NCI-H526 treated with DMSO at 0.1 percent for 48 hours (cell line): ENCODE results near the gene TPP1.

Experiments
- DNase-seq: peaks from one replicate; lab custom pipeline; 2025; lab: John Stamatoyannopoulos, UW

The TPP1 gene

DNA sequence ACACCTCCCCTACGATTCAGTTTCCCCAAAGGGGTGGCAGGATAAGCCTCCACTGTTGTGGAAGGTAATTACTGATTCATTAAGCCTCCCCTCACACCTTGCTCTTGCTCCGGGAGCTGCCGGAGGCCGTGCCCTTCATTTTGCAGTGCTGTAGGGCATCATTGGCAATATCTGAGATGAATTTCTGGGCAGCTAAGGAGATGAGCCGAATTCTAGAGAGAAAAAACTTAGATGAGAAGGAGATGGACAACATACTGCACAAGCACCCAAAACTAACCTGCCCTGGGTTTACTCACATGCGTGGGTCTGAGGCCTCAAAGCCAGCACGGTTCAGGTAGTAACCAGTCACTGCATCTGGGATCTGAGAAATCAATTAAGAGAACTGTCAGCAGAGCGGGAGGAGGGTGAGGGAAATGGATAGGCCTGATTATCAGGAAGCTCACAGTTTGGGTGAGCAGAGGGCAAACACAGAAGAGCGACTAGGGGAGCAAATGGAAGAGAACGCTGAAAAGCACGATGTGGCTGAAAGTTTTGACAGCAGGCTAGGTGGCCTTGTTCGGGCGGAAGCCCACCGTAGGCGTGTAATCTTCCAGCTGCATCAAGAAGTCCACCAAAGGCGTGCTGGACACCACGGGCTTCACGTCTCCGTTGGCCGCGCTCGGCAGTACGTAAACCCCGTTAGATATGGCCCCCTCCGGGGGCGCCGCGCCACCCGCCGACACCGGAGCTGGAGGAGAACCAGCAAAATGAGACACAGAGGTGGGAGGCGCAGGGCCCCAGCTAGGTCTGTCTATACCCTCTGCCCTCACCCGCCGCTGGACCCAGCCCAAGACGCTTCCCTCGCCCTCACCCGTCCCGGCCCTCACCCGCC lies 7.9 kb downstream of the TPP1 start:
- no peak for DNase-seq

DNA sequence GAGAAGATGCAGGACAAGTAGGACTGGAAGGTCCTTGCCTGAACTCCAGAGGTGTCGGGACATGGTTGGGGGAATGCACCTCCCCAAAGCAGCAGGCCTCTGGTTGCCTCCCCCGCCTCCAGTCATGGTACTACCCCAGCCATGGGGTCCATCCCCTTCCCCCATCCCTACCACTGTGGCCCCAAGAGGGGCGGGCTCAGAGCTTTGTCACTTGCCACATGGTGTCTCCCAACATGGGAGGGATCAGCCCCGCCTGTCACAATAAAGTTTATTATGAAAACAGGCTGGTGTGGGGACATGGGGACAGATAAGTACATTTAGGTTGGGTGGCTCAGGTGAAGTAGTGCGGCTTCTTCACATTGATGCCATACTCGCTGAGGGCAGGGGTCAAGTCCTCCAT lies 8.6 kb downstream of the TPP1 start:
- no peak for DNase-seq

DNA sequence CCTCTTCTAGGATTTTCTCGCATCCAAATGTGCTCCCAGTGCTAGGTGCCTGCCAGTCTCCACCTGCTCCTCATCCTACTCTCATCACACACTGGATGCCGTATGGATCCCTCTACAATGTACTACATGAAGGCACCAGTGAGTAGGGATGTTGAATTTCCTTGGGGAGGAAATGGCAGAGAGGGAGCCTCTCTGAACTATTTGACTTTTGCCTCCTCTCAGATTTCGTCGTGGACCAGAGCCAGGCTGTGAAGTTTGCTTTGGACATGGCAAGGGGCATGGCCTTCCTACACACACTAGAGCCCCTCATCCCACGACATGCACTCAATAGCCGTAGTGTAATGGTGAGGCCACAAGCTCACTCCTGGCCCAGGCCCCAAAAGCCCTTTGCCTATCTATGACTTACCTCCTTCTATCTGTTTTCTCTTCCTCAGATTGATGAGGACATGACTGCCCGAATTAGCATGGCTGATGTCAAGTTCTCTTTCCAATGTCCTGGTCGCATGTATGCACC lies 9.7 kb downstream of the TPP1 start:
- DNase-seq, result no peak

DNA sequence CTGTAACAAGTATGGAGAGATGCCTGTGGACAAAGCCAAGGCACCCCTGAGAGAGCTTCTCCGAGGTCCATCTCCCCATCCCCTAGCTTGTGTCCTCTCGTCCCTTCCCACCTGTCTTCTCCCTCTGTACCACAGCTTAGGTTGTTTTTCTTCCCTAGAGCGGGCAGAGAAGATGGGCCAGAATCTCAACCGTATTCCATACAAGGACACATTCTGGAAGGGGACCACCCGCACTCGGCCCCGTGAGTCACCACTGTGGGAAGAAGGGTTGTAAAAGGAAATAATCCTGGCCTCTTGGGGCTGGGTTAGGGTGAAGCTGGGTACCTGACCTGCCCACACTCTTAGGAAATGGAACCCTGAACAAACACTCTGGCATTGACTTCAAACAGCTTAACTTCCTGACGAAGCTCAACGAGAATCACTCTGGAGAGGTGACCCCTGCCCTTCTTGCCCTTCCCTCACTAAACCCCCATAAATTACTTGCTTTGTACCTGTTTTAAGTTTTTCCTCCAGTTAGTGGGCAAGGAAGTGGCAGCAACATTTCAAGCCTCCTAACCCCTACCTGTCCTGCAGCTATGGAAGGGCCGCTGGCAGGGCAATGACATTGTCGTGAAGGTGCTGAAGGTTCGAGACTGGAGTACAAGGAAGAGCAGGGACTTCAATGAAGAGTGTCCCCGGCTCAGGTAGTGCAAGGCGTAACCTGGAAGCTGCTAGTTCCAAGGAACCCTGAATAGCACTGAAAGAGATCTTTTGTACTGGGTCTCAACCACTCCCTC lies 10.3 kb downstream of the TPP1 start:
- no peak for DNase-seq

DNA sequence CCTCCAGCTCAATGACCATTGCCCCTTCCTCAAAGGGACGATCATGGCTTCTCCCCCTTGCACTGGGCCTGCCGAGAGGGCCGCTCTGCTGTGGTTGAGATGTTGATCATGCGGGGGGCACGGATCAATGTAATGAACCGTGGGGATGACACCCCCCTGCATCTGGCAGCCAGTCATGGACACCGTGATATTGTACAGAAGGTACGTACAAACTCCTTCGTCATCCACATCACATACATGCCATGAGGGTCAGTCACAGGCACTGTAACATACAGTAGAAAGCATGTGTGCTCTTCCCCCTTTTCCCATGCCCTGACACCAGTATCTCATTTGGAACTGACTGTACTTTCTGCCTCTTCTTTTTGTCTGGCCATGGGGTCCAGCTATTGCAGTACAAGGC lies 11.2 kb downstream of the TPP1 start:
- no peak for DNase-seq

DNA sequence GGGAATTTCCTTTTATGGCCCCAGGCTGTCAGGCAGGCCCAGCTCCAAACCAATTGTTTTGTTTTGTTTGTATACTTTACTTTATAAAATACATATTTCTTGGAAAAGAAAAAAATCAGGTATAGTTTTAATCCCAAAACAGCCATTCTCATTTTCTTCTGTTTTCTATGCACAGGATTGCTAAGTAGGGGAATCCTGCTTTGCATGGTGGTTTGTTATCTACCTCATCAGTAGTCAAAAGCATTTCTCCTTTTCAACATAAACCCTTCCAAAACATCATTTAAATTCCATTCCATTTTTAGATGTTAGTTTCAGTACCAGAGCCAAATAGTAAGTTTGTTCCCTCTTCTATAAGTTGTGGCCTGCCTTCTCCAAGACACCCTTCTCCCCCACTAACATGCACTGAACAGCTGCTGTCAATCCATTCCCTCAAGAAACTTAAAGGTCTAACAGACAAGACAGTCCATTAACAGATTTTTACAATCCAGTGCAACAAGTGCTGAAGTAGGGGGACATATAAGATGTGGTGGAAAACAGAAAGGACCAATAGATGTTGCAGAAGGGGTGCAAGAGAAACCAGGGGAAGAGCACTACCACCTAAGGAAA lies 11.9 kb downstream of the TPP1 start:
- DNase-seq, result no peak

DNA sequence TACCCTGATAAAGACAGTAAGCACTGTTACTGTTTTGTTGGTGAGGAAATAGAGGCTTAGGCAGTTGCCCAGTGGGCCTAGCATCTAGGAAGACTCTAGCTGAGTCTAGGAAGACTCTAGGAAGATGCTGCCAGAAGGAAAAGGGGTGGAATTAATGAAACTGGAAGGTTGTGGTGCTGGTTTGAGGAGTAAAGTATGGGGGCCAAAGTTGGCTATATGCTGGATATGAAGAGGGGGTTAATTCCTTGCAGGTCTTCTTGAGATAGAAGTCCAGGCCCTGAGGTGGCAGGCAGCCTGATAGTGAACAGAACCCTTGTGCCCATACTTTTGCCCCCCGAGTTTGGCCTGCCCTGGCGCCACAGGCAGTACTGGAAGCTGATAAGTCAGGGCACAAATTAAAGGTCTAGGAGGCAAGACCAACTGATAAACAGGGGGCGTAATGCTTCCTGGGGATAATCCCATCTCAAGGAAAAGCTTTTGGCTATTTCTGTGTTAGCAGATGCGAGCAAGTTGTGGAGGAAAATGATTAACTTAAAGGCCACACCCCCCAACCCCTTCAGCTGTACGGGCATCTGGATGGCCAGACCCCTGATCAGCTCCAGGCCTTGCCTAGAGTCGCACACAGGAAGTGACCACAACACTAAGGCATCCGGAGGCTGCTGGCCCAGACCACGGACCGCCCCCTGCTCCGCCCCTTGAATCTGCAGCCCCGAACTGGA lies 12.6 kb downstream of the TPP1 start:
- peak; percentile 31 for DNase-seq

DNA sequence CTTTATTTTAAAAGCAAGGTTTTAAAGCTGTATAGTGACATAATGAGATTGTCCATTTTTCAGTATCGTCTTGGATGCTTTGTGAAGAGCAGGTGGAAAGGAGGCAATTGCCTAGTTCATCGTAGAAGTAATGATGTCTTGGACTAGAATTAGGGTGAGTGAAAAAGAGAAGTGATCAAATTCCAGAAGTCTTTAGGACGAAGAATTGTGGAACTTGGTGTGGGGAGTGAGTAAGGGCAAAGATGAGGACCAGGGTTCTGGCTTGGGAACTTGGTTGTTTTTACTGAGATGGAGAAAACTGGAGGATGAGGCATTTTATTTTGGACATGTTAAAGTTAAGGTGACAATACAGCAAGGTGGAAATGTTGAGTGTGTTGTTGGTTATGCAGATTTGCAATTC lies 14.4 kb downstream of the TPP1 start:
- DNase-seq, result no peak

DNA sequence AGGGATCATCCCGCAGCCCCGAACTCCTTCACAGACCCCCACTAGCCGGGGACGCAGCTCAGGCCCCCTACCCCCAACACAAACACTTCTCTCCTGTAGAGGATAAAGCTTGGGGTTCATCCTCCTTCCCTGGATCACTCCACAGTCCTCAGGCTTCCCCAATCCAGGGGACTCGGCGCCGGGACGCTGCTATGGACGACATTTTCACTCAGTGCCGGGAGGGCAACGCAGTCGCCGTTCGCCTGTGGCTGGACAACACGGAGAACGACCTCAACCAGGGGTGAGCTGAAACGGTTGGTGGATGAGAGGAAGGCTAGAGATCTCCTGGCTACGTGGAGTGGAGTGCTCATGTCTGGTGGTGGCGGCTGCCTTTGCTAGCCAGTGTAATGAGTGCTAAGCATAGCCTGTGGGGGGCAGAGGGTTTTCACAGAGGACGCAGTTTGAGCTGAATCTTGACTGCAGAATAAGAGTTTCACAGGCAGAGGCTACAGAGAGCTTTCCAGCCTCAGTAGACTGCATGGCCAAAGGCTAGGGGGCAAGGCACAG lies 15.1 kb downstream of the TPP1 start:
- peak; percentile 27 for DNase-seq

DNA sequence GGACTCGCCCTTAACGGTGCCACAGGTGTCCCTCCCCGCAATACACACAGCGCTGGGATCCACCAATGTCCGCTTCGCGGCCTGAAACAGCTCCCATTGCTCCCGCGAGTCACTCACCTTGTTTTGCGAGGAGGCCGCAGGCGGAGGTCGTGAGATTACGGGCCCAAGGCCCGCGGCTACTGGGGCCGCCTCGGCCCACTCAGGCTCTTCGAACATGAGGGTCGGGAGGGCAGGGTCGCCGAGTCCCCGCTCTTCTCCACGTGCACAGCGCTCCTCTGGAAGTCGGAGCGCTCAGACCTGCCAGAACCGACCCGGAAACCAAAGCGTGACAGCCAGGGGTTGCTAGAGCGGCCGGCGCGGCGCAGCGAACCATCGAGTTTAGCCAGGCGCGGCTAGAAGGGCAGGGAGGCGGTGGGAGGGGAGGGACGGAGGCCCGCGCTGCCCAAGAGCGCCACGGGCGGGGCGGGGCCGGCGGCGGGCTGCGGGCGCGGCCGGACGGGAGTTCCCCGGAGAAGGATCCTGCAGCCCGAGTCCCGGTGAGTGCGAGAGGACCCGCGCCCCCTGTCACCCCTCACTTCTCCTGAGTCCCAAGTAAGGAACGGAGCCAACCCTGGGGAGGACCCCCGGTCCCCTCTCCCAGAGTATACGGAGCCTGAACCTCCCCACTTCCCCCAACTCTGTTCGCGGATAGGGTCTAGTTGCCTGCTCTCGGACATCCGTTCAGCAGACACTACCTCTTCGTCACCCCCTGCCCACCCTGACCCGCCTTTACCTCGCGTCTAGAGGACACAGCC lies 15.7 kb downstream of the TPP1 start, which contains the start of the genes ILK and RRP8:
Gene ILK (plus strand): TSS at position 488 of the 794 bp plus-strand sequence. CDS start 498 bp downstream, outside the sequence.
Gene RRP8 (minus strand): TSS at position 330 of the 794 bp plus-strand sequence. CDS start 114 bp downstream, at position 216.
- DNase-seq, result peak; percentile 88

DNA sequence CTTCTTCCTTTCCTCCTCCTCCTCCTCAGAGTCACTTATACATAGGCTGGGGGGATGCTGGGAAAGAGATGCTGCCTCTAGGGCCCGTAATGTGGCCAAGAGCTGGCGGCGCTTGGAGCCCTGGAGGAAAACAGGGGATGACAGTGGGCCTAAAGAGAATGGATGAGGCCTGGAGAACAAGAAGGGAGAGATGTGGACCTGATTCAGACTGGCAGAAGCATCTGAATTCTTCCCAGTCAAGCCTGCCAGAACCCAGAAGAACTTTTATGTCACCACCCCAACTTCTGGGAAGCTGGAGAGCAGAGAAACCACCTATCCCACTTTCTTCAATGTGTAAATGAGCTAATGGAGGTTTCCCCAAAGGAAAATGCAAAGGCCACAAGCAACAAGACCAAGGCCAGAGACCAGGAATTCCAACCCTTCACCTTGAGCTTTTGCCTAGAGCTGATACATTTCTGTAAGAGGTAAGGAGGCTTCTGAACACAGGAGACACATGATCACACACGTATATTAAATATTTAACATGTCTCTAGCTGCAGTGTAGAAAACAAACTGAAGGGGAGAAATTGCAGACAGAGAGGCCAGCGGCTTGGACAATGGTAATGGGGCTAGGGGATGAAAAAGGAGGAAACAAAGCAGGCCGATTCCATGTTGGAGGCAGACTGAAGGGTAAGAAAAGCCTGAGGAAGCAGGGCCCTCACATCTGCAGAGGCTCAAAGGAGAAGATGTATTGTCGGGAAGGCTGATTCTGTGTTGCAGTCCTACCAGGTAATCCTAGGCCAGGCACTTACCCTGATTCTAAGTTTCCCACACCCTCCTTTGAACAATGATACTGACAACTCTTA lies 16.9 kb downstream of the TPP1 start:
- DNase-seq, result no peak

DNA sequence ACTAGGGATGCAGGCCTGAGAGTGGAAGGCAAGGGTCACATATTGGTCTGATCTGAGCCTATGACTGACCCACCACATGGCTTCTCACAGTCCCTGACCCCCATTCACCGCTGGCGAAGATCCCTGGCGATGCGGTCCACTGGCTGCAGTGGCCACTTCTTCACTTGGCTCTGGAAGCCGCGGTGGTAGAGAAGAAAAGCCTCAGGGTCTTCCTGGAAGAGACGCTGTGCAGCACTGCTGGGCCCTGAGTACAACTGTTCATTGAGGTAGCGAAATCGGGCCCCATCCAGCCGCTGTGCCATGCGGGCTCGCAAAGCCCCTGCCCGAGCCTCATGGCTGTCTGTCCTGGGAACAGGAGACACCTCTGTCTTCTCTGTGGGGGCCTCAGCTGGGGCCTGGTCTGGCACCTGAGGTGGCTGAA lies 18.2 kb downstream of the TPP1 start:
- DNase-seq, result no peak

DNA sequence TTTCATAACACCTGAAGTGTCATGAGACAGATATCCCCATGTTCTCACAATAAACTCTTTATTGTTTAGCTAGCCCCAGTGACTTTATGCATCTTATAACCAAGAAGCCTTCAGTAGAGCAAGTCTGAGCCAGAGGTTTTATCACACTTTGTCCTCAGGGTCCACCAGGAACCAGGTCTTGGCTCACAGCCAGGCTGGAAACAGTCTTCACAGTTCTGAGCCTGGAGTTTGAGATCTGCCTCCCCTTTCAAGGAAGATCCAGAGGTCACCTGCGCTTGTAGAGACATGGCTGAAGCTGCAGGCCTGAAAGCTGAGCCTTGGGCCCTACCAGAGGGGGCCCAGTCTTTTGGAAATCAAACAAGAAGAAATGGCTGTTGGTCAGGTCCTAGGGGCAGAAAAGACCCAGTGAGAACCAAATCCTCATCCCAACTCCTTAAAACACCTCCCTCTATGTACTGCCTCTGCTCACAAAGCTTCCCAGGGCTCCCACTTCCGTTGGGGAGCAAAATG lies 19.3 kb downstream of the TPP1 start:
- no peak for DNase-seq

DNA sequence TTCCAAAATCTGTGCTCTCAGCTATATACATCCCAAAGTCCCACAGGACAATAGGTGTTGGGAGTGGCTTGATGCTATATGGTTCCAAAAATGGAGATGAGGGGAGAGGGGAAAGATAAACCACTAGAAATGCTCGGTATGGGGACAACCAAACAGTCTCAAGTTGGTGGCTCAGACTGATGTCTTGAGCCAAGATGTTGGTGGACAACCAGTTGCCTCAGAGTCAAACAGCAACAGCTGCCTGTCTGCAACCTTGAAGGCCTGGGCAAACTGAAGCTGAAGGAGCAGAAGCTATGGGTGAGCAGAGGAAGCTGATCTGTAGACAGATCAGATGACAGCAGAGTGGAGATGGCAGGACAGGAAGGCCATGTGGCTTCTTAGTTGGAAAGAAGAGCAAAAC lies 19.8 kb downstream of the TPP1 start:
- no peak for DNase-seq

DNA sequence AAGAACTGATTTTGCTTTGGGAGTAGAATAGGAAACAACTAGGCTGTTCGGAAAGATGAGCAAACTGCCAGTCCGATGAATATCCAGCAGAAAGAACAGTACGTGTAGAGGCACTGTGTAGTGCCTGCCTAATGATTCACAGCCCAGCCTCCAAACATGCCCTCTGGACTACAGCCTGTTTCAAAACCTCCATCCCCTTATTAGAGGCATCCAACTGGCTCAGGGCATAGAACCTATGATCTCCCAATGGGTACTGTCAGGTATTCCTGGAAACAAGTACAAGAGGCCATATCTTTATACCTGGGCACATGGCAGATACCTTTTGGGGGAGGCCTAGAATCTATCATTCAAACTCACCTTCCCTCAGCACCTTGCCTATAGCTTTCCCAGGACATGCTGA lies 20.7 kb downstream of the TPP1 start:
- DNase-seq, result no peak

DNA sequence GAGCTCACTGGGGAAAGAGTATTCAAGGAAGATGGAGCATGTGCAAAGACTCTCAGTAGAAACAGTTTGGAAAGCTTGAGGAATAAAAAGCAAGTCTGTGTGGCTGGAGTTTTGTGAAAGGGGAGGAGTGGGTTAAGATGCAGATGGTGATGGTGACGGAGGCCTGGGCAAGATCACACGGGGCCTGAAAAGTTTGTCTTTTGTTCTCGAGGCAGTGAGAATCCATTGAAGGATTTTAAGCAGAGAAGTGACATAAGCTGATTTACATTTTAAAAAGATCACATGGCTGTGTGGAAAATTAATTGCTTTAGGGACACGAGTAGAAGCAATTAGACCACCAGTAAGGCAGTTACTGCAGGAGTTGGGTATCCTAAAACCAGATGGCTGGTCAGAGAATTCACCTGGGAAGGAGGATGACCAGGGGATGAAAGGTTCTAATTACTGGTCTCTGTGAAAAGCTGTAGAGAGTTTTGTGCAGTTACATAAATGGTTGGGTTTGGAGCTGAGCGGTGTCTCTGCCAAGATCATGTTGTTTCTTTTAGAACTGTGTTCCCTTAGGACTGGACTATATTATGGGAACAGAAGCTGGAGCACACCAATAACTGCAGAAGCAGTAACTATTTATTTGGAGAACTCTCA lies 22.9 kb downstream of the TPP1 start:
- DNase-seq, result no peak

DNA sequence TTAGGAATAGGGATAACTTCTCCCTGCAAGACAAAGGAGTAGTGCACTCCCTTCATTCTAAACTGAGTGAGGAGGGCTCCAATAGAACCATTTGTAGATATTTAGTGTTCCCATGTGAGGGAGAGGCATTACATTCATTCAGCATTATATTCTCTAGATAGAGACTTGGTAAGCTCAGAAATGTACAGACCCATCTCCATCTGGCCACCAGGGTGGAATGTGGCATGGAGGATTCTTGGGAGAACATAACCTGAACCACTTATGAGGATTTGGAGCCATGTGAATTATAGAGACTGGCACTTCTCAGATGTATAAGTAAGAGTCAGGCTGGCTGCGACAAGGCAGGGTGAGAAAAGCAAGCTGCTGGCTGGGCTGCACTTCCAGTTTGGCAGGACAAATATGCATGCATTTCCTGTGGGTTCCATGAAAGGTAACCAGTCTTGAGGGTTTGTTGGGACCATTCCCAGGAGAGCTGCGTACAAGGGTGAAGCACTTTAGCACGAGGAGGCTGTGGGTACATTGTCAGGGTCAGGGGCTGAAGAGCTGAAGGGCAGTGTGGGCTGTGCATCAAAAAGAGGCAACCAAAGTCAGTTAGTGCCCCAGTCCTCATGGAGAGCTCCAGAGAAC lies 25.0 kb downstream of the TPP1 start:
- no peak for DNase-seq

DNA sequence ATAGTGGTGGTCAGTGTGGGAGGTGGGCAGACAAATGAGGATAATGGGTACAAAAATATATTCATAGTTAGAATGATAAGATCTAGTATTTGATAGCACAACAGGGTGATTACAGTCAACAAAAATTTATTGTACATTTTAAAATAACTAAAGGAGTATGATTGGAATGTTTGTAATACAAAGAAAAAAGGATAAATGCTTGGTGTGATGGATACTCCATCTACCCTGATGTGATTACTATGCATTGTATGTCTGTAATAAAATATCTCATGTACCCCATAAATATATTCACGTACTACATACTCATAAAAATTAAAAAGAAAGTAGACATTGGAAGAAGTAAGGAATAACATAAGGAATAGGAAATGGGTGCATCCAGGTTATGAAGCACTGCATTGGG lies 31.2 kb downstream of the TPP1 start:
- DNase-seq, result no peak
